ENCODE data around the gene GADD45GIP1. TPM values are rescaled to one million over a fixed set of nuclear protein-coding genes. Genes with fewer than 3 reads are reported as not detected.

Gene GADD45GIP1
- polyA plus RNA-seq, 4 donors, result 23.2 to 46.5 (median 28.4) TPM

DNA sequence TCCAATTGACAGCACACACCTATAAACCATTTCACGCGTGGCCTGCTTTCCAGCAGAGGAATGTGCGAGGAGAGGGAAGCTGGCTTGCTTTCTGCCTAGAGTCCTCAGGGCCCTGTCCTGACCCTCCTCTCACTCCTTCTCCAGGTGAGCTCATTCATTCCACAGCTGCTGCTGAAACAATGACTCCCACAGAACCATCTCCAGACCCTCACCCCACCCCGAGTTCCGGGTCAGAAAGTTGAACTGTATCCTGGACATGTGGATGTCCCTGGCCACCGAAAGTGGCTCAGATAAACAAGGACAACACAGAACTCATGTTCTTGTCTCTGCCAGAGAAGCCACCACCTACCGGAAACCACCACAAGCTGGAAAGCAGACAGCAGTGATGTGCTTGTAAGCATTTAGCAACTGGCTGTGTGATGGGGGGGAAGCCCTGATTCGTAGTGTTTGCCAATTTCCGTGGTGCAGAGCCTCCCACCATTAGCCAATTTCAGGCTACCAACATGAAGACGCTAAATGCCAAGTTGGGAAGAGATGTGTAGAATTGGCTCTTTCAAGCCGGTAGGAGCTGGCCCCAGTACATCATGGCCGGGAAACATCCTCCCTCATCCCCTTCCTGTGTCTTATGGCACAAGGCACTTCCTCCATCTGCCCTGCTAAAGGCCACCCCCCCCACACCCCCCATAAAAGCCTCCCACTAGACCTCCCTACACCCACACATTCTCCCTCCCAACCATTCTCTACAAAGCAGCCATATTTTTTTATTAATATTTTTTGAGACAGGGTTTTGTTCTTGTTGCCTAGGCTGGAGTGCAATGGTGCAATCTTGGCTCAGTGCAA, 43.0 kb downstream of the GADD45GIP1 start:
- DNase-seq (ENCODE audit: low read depth in 4 of 4, low spot score in 3 of 4), result no peak

- no peak for DNase-seq (ENCODE audit: low read depth in 4 of 4, low spot score in 3 of 4)
Measured at GRCh38 chr19:12913011-12913561, 43.9 kb downstream of the GADD45GIP1 start.

DNA sequence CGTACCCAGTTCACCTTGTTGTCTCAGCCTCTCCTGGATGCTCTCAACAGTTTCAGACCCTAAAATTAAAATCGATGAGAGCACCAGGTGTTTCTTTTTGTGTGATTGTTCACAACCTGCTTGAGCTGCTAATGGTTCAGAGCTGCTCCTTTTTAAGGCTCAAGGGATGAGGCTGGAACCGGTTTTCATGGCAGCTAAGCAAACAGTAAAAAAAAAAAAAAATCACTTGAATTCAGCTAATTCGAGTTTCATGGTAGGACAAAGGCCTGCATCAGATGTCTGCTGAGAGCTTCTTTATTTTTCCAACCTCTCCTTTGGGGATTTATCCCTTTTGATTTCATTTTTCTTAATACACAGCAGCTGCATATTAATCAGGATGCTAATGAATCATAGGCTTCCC, 44.5 kb downstream of the GADD45GIP1 start:
- DNase-seq (ENCODE audit: low read depth in 4 of 4, low spot score in 3 of 4), result no peak

- no peak for DNase-seq (ENCODE audit: low read depth in 4 of 4, low spot score in 3 of 4)
Measured at GRCh38 chr19:12907166-12907565, 49.9 kb downstream of the GADD45GIP1 start.

Other genes starting within 250 kb of the GADD45GIP1 start
- gene TNPO2, start 233.3 kb downstream of the GADD45GIP1 start, polyA plus RNA-seq (ENCODE audit: insufficient read length in 4 of 4), result 10 to 100 TPM; 60.5 to 82.1 (median 69.8) TPM
- gene TRIR, start 222.5 kb downstream of the GADD45GIP1 start, polyA plus RNA-seq (ENCODE audit: insufficient read length in 4 of 4), result 100 to 1,000 TPM; 139 to 201 (median 152) TPM
- gene GET3, start 219.7 kb downstream of the GADD45GIP1 start, polyA plus RNA-seq (ENCODE audit: insufficient read length in 4 of 4), result 10 to 100 TPM; 70.6 to 94.6 (median 77.6) TPM
- under 1 TPM in 1 of 4 donors, not detected in 3; 0.23 TPM for gene BEST2, start 205.4 kb downstream of the GADD45GIP1 start, polyA plus RNA-seq (ENCODE audit: insufficient read length in 4 of 4)
- gene HOOK2, start 181.7 kb downstream of the GADD45GIP1 start, polyA plus RNA-seq (ENCODE audit: insufficient read length in 4 of 4), result 10 to 100 TPM; 17.8 to 90.4 (median 45.4) TPM
- 100 to 1,000 TPM in 1 of 4 donors, 10 to 100 TPM in 3; 13.8 to 678 (median 32.3) TPM for gene JUNB, start 165.7 kb downstream of the GADD45GIP1 start, polyA plus RNA-seq (ENCODE audit: insufficient read length in 4 of 4)
- gene PRDX2, start 155.4 kb downstream of the GADD45GIP1 start, polyA plus RNA-seq (ENCODE audit: insufficient read length in 4 of 4), result 100 to 1,000 TPM; 242 to 339 (median 290) TPM
- 10 to 100 TPM in 1 of 4 donors, 1 to 10 TPM in 3; 5.8 to 12.9 (median 8.2) TPM for gene THSD8, start 155.2 kb downstream of the GADD45GIP1 start, polyA plus RNA-seq (ENCODE audit: insufficient read length in 4 of 4)
- gene RNASEH2A, start 150.6 kb downstream of the GADD45GIP1 start, polyA plus RNA-seq (ENCODE audit: insufficient read length in 4 of 4), result 10 to 100 TPM; 25.6 to 38.5 (median 29.9) TPM
- under 1 TPM in 2 of 4 donors, not detected in 2; 0.20 to 0.29 TPM for gene RTBDN, start 122.6 kb downstream of the GADD45GIP1 start, polyA plus RNA-seq (ENCODE audit: insufficient read length in 4 of 4)
- gene MAST1, start 118.7 kb downstream of the GADD45GIP1 start, polyA plus RNA-seq (ENCODE audit: insufficient read length in 4 of 4), result 1 to 10 TPM in 3 of 4 donors, under 1 TPM in 1; 0.94 to 1.7 (median 1.2) TPM
- gene DNASE2, start 75.8 kb downstream of the GADD45GIP1 start, polyA plus RNA-seq (ENCODE audit: insufficient read length in 4 of 4), result 10 to 100 TPM; 12.0 to 14.0 (median 12.6) TPM
- 1 to 10 TPM in 1 of 4 donors, under 1 TPM in 3; 0.19 to 3.4 (median 0.34) TPM for gene KLF1, start 70.0 kb downstream of the GADD45GIP1 start, polyA plus RNA-seq (ENCODE audit: insufficient read length in 4 of 4)
- gene GCDH, start 66.1 kb downstream of the GADD45GIP1 start, polyA plus RNA-seq (ENCODE audit: insufficient read length in 4 of 4), result 10 to 100 TPM; 14.9 to 36.7 (median 26.0) TPM
- gene SYCE2, start 37.9 kb downstream of the GADD45GIP1 start, polyA plus RNA-seq (ENCODE audit: insufficient read length in 4 of 4), result 1 to 10 TPM; 2.0 to 5.4 (median 2.7) TPM
- 10 to 100 TPM; 32.3 to 59.0 (median 45.4) TPM for gene FARSA, start 23.5 kb downstream of the GADD45GIP1 start, polyA plus RNA-seq (ENCODE audit: insufficient read length in 4 of 4)
- 100 to 1,000 TPM; 715 to 943 (median 905) TPM for gene CALR, start 18.6 kb downstream of the GADD45GIP1 start, polyA plus RNA-seq (ENCODE audit: insufficient read length in 4 of 4)
- gene RAD23A, start 11.4 kb downstream of the GADD45GIP1 start, polyA plus RNA-seq (ENCODE audit: insufficient read length in 4 of 4), result 10 to 100 TPM; 68.2 to 96.0 (median 74.4) TPM
- gene DAND5, start 12.4 kb upstream of the GADD45GIP1 start, polyA plus RNA-seq (ENCODE audit: insufficient read length in 4 of 4), result under 1 TPM in 2 of 4 donors, not detected in 2; 0.08 to 0.10 TPM
- 100 to 1,000 TPM in 1 of 4 donors, 10 to 100 TPM in 3; 18.9 to 130 (median 23.3) TPM for gene NFIX, start 38.3 kb upstream of the GADD45GIP1 start, polyA plus RNA-seq (ENCODE audit: insufficient read length in 4 of 4)
- gene LYL1, start 145.6 kb upstream of the GADD45GIP1 start, polyA plus RNA-seq (ENCODE audit: insufficient read length in 4 of 4), result 1 to 10 TPM; 3.5 to 8.1 (median 5.3) TPM
- 10 to 100 TPM; 26.0 to 44.9 (median 35.0) TPM for gene TRMT1, start 159.5 kb upstream of the GADD45GIP1 start, polyA plus RNA-seq (ENCODE audit: insufficient read length in 4 of 4)
- gene NACC1, start 161.0 kb upstream of the GADD45GIP1 start, polyA plus RNA-seq (ENCODE audit: insufficient read length in 4 of 4), result 10 to 100 TPM; 12.7 to 33.2 (median 22.0) TPM
- 10 to 100 TPM; 55.8 to 71.7 (median 57.1) TPM for gene STX10, start 193.2 kb upstream of the GADD45GIP1 start, polyA plus RNA-seq (ENCODE audit: insufficient read length in 4 of 4)
- 100 to 1,000 TPM in 1 of 4 donors, 10 to 100 TPM in 3; 50.6 to 480 (median 68.7) TPM for gene IER2, start 193.2 kb upstream of the GADD45GIP1 start, polyA plus RNA-seq (ENCODE audit: insufficient read length in 4 of 4)

Measured in left renal pelvis (tissue), 4 donors.